Tibial nerve (tissue), 4 donors: Measurements from ENCODE around the gene VPS35. TPM values are rescaled to one million over a fixed set of nuclear protein-coding genes. Genes with fewer than 3 reads are reported as not detected.
A peak's percentile ranks its signal among the peaks of the same experiment; 100 is the strongest.

Experiments used
- DNase-seq, 2 donors: peaks; one replicate each; pipeline ENCODE4 v3.0.0-alpha.2; 2019; ENCODE audit warnings: low spot score in 2 of 2
- H3K27ac ChIP-seq, 4 donors: fragments of 200-600 bp; sonication (generic) in 3 of 4; one replicate each; pipeline ENCODE4 v1.5.1; 2017 to 2019; ENCODE audit warnings: mild to moderate bottlenecking in 1 of 4
- H3K27me3 ChIP-seq, 2 donors: fragments of 200-600 bp; sonication (generic) in 1 of 2; one replicate each; pipeline versions ENCODE4 v1.5.1 to v1.6.0; 2017 to 2019
- H3K36me3 ChIP-seq, 3 donors: fragments of 200-600 bp; sonication (generic); one replicate each; pipeline ENCODE4 v1.5.1; 2018 to 2019
- H3K4me1 ChIP-seq, 4 donors: fragments of 200-600 bp; sonication (generic) in 3 of 4; one replicate each; pipeline ENCODE4 v1.5.1; 2017 to 2019
- H3K4me3 ChIP-seq, 4 donors: fragments of 200-600 bp; sonication (generic) in 3 of 4; one replicate each; pipeline ENCODE4 v1.5.1; 2017 to 2019; ENCODE audit warnings: mild to moderate bottlenecking in 1 of 4, moderate library complexity in 1 of 4
- H3K9me3 ChIP-seq, 4 donors: fragments of 200-600 bp; sonication (generic) in 3 of 4; one replicate each; pipeline ENCODE4 v1.5.1; 2017 to 2019
- CTCF ChIP-seq, 5 experiments: fragments of 200-600 bp in 3 of 5; fragments of 450-650 bp in 2 of 5; sonication (generic) in 3 of 5; IDR thresholded peaks; one replicate each; pipeline ENCODE4 v1.5.1; 2016 to 2019; ENCODE audit warnings: antibody characterized with exemption in 5 of 5, mild to moderate bottlenecking in 3 of 5, moderate library complexity in 2 of 5
- EP300 ChIP-seq, 2 donors: sonication (generic); formaldehyde crosslinking; IDR thresholded peaks; one replicate each; pipeline ENCODE4 v1.6.1; 2017; ENCODE audit warnings: antibody characterized with exemption in 2 of 2, mild to moderate bottlenecking in 1 of 2
- POLR2A ChIP-seq, 2 donors: fragments of 450-650 bp; IDR thresholded peaks; one replicate each; pipeline ENCODE4 v1.6.1; 2017; ENCODE audit warnings: antibody characterized with exemption in 2 of 2, mild to moderate bottlenecking in 2 of 2, moderate library complexity in 2 of 2
- WGBS, 2 donors: methylation state at CpG; one replicate each; pipeline ENCODE4 v1.1.5; 2018; 5-methylcytosine and 5-hydroxymethylcytosine counted together
- total RNA-seq, 4 donors: library from RNA; depleted of rRNA; stranded (reverse); fragments of >200 nt; gene quantifications; one replicate each; pipeline ENCODE4 v1.1.0, GENCODE V29; 2016

VPS35 gene
- total RNA-seq, 4 donors from 2014 or later: 26.1 to 54.4 (median 40.0) TPM

GRCh38 chr16:46651305-46651704, 37.7 kb downstream of the VPS35 start:
- WGBS, 2 donors: 88 to 92% methylated on average over 3 of the region's 3 CpGs
- DNase-seq: no peak
- H3K4me1 ChIP-seq: no peaks in the 10 kb centered on the region
- peaks cover 0 to 8% (median 0%) of the 10 kb centered on the region in 3 donors for H3K36me3 ChIP-seq
- H3K27ac ChIP-seq: no peak overlapping the region
- H3K4me3 ChIP-seq: no peak overlapping the region
- H3K9me3 ChIP-seq: no peaks in the 10 kb centered on the region
- no peaks in the 10 kb centered on the region for H3K27me3 ChIP-seq
- TF ChIP-seq CTCF (IDR thresholded peaks at IDR 0.05) (no peak), POLR2A (IDR thresholded peaks at IDR 0.05) (no peak), EP300 (IDR thresholded peaks at IDR 0.05) (no peak)

- Histone ChIP-seq H3K36me3 (peaks cover 0 to 7% (median 0%) of the 10 kb centered on the region in 3 donors), H3K27ac (peak overlapping the region in 2 of 4 donors; percentile 19 to 36), H3K4me3 (no peak overlapping the region), H3K4me1 (no peaks in the 10 kb centered on the region), H3K27me3 (no peaks in the 10 kb centered on the region), H3K9me3 (no peaks in the 10 kb centered on the region)
- 70 to 71% methylated on average over 5 of the region's 5 CpGs for WGBS, 2 donors
- DNase-seq: peak in 1 of 2 donors; percentile 10
- TF ChIP-seq CTCF (IDR thresholded peaks at IDR 0.05): no peak
- TF ChIP-seq POLR2A (IDR thresholded peaks at IDR 0.05): no peak
- TF ChIP-seq EP300 (IDR thresholded peaks at IDR 0.05): no peak
Observed at GRCh38 chr16:46650254-46650623, 38.7 kb downstream of the VPS35 start.

GRCh38 chr16:46649588-46650253, 39.3 kb downstream of the VPS35 start:
- peaks cover 0 to 7% (median 0%) of the 10 kb centered on the region in 3 donors for H3K36me3 ChIP-seq
- no peak overlapping the region for H3K4me3 ChIP-seq
- H3K4me1 ChIP-seq: no peaks in the 10 kb centered on the region
- no peak for TF ChIP-seq CTCF (IDR thresholded peaks at IDR 0.05)
- no peak for TF ChIP-seq EP300 (IDR thresholded peaks at IDR 0.05)
- TF ChIP-seq POLR2A (IDR thresholded peaks at IDR 0.05): no peak
- WGBS, 2 donors: 88 to 93% methylated on average over 27 of the region's 27 CpGs
- peak overlapping the region in 3 of 4 donors; percentile 19 to 36 (median 34) for H3K27ac ChIP-seq
- peak in 1 of 2 donors; percentile 20 for DNase-seq
- peaks cover 0 to 4% (median 0%) of the 10 kb centered on the region in 4 donors for H3K9me3 ChIP-seq
- no peaks in the 10 kb centered on the region for H3K27me3 ChIP-seq

- H3K27me3 ChIP-seq: no peaks in the 10 kb centered on the region
- H3K4me3 ChIP-seq: no peak overlapping the region
- peaks cover 0 to 7% (median 0%) of the 10 kb centered on the region in 3 donors for H3K36me3 ChIP-seq
- 78 to 88% methylated on average over 8 of the region's 8 CpGs for WGBS, 2 donors
- TF ChIP-seq POLR2A (IDR thresholded peaks at IDR 0.05) (no peak), EP300 (IDR thresholded peaks at IDR 0.05) (no peak), CTCF (IDR thresholded peaks at IDR 0.05) (no peak)
- no peak for DNase-seq
- peaks cover 0 to 7% (median 0%) of the 10 kb centered on the region in 4 donors for H3K9me3 ChIP-seq
- H3K4me1 ChIP-seq: no peaks in the 10 kb centered on the region
- H3K27ac ChIP-seq: no peak overlapping the region
Observed at GRCh38 chr16:46648656-46649055, 40.3 kb downstream of the VPS35 start.
